ENCODE results near the gene MSI2.
"Not testable (repeated sequence)": the region's sequence is repeated elsewhere in the genome, so short reads cannot be mapped to it uniquely, and the experiment has no call there.

The MSI2 gene

DNA sequence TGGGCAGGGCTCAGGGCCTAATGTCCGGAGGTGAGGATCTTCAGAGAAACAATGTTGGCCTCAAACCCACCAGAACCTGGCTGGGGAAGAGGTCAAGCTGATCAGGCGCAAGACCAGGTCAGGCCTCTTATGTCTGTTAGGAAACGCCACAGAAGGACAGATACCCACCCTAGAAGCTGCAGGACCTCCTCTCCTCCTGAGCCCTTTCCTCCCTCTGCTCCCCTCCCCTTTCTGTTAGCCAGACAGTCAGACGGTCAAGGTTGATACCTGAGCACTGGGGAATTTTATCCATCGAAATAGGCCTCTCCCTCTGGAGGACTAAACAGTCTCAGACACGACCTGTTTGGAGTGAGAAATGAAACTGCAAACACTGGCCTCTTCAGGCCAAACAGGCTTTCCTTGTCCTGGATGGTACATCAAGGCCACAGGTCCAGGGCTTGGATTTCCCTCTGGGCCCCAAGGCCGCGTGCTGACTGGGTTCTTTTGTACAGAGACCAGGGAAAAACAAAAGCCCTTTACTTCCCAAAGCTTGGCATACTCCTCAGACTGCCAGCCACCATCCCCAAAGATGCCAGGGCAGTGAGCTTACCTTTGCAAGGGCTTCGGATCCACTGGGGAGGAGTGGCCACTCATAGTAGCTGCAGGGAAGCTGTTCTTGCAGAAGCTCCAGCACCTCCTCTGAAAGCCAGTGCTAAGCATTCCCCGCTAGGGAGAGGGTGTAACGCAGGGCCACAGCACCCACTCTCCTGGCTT is 353.0 kb downstream of the MSI2 start:
- DNase-seq: no peak

DNA sequence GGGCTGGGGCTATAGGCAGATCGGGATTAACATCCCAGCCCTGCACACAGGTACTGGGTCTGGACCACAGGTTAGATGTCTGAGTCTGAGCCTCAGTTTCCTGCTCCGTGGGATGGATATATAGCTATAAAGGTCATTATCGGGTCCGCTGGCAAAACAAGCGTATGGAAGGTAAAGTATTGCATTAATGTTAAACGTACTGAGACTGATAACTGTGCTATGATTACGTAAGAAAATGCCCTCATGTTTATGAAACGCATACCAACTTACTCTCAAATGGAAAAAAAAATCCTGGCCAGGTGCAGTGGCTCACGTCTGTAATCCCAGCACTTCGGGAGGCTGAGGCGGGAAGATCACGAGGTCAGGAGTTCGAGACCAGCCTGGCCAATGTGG is 353.6 kb downstream of the MSI2 start:
- no peak for DNase-seq

DNA sequence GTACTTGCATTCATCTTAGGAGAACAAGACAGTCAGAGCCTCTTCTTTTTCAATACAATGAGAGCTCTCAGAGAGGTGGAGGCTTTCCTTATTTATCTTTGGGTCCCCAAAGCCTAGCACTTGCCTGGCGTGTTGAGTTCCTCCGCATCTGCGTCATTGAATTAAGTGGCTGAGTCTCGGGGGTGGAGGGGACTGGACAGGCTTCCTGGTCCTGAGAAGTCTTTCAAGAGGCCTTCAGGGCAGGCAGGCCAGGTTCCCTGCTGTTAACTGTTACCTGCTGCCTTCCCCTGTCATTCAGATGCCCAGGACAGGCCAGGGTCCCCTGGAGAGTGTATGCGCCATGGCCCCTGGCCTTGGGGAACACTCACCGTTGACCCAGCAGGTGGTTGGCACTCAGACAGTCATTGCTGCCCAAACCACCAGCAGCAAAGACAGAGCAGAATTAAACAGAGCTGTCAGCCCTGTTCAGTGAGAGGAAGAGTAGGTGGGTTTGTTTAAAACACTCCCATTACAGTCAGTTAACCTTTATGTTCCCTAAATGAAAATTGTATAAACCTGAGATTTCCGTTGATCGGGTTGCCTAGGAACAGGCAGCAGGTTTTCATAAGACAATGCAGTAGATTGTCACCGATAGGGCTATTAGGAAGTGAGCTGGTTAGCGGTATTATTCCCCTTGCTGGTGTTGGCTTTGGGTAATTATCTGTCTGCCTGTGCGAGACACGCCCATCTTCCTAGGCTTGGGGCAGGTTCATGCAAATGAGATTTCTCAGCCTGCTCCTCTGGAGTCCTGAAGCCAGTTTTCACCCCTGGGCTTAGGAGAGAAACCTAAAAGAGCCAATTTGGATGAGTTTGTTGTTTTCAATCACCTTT is 356.1 kb downstream of the MSI2 start:
- peak; percentile 90 for DNase-seq

DNA sequence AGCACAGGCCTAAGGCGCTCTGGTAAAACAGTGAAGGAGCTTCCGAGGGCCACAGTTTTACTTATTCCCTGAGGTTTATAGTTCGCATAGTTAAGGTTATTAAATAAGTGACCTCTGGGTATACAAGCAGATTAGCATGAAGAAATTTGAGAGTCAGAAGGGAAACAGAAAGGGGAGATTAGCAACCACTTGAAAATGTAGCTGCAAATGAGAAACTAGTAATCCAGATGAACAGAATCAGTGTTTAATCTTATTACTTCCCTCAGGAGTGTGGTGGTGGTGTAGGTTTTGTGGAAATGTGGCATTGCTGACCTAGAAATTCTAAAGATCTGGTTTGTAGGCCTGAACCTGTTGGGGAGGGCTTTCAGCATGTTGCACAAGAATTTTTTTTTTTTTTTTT is 358.4 kb downstream of the MSI2 start:
- no peak for DNase-seq

DNA sequence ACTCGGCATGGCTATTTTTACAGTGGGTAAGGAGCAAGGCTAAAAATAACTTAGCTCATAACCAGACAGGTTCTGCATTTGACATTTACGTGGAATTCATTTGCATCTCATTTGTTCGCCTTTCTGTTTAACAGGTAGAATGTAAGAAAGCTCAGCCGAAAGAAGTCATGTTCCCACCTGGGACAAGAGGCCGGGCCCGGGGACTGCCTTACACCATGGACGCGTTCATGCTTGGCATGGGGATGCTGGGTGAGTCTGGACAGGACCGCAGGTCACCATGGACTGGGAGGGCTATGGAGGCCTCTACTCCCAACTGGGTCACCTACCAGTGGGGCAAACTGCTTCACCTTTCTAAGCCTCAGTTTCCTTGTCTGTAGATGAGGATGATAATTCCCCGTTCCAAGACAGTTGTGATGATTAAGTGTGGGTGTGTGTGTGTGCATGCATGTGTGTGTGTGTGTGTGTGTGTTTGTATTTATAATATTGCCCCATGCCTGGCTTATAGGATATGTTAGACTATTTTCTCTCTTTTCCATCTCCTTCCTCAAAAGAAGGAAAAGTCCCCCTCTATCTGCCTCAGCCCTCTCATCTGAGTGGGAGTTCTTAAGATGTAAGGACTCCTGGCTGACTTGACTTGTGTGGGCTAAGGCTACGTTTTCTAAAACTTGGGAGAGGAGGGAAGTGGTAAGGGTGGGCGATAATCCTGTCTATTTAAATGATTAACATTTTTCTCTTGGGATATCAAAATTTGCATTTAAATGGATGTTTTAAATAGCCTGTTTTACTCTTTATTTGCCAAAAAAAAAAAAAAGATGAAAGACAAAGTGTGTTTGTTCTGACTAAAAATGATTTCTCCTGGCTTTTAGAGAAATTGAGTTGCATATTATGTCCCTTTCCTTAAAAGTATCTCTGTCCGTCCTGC is 359.8 kb downstream of the MSI2 start:
- DNase-seq: no peak

DNA sequence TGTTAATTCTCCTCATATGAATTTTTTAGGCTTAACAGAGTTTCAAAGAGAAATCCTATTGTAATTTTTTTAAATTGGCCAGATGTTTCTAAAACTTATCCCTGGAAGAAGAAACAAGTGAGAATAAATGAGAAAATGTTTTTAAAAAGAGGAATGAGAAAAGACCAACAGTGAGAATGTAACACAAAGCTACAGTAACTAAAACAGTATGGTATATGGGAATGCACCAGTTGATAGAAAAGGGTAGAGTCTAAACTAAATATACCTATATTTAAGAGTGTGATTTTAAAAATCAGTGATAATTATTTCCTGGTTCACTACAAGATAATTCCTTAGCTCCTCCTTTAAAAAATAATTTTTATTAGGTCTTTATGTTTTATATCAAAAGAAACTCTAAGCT is 360.9 kb downstream of the MSI2 start:
- no peak for DNase-seq

DNA sequence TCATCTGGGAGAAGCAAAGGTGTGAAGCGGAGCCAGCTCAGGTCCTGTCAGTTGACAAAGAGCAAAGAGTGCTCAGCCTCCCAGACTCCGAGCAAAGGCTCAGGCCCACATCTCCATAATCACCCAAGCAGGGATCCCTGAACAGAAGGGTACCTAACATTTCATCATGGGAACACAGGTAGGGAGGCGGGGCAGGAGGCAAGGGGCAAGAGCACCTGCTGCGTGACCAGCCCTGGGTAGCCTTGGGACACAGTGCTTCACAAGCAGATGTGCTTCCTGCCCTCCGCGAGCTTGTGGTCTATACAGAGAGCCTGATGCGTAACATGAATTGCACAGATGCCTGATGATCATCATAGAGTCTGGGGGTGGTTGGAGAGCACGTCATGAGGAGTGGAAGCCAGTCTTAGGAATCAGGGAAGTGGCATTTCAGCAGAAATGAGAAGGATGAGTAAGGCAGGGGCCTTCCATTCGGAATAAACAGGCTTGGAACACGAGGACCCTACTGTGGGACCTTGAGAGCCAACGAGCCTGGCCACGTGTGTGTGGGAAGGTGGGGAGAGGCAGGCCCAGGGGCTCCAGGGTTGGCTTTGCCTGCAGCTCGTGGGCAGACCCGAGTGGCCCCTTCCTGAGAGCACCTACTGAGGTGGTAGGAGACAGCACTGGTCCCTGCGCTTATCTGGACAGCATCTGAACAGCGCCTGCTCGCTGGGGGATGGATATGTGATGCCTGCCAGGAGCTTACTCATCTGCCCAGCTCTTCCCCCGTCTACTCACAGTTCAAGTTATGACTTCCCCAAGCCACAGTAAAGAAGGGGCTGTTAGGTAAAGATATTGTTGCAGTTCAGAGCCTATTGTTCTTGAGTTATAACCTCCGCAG is 363.0 kb downstream of the MSI2 start:
- no peak for DNase-seq

DNA sequence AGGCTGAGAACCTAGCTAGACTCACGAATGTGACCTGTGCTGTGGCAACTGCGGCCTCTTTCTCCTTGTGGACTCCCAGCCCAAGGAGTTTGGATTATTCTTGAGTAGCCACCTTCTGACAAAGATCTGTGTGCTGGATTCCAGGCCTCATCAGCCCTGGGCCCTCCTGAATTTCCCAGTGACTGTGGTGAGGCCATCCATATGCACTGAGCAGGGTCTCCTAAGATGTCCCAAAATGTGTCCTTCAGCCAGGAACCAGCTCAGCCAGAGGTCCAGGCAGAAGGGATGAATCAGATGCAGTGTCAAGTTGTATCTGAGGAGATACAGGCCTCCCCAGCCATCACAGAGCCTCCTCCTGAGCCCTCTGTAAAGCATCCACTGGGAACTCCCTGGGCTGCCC is 364.3 kb downstream of the MSI2 start:
- DNase-seq: no peak

DNA sequence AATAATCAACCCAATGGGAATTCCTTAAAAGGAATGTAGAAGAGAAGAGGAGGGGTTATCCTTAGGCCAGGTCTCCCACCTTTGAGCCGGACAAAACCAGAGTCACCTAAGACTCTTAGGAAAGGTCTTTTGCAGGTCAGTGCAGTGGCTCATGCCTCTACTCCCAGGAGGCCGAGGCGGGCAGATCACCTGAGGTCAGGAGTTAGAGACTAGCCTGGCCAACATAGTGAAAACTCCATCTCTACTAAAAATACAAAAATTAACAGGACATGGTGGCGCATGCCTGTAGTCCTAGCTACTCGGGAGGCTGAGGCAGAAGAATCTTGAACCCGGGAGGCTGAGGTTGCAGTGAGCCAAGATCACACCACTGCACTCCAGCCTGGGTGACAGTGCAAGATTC is 365.5 kb downstream of the MSI2 start:
- DNase-seq: not testable (repeated sequence)

DNA sequence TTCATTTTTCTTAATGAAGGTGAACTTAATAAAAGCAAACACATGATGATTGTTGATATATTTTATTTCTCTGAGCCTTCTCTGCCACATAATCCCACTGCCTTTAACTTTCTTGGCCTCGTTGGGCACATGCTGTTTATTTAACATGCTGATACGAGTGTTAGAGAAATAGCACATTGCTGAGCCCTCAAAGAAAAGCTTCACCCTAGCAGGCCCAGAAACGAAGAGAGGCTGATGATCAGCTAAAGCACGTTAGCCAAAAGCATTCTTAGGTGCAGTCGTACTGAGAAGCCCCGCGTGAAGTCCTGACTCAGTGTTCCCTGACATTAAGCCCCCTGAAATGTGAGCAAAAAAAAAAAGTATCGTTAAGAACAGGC is 366.0 kb downstream of the MSI2 start:
- DNase-seq: no peak

DNA sequence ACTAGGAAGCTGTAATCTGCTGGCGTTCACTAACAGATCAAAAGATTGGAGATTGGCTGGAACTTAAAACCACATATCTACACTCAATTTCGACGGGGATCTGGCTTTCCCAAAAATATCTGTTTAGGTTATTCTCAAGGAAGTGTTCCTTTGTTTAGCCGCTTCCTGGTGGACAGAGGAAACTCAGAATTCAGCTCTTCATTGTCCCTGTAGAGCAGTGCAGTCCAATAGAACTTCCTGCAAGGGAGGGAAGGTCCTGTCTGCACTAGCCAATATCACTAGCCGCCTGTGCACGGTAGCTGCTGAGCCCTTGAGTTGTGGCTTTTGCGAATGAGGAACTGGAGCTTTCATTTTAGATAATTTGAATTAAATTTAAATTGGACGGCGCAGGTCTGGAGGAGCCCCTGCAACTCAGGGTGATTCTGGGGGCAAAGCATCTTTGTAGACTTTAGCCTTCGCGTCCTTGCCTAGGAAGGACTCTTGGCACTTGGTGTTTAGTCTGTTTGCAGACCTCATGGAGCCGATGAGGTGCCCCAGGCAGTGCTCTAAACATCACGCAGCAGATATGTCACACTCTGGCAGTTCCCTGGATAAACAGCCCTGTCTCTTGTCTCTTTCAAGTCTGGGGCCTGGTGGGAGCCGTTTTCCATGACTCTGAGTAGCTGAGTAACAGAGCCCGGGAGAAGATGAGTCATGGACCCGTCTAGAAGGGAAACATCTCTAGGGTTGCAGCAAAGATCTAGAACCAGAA is 366.5 kb downstream of the MSI2 start:
- DNase-seq: no peak

DNA sequence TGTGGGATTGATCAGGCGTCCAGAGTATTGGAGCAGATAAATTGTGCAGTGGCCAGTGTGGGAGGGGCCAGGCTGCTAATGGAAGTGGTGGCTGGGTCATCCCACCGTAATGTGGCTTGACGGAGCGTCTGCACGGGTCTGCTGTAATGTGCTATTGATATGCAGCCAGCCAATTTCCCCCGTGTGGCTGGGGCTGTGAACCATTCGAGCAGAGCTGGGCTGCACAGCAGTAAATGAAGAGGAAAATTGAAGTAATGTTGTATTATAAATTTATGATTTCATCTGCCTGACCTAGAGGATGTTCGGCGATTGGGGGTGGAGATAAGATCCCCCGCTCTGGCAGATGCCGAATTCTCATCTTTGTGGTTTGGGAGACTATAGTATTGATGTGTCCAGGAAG is 367.3 kb downstream of the MSI2 start:
- no peak for DNase-seq

DNA sequence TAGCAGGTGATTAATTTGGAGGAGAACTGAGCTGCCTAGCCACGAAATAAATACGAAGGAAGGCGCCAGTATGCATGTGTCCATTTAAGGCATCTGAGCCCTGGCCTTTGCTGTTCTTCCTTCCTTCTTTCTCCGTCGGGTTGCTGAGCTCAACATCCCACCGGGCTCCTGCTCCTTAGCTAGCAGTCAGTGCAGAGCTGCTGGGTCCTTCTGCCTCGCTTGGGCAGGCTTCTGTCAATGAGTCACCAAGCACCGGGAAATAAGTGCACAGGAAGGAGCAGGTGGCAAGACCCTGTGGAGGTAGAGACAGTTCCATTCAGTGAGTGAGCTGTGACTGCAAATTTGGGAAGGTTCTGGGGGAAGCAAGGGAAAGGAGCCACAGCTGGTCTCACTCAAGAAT is 368.1 kb downstream of the MSI2 start:
- no peak for DNase-seq

DNA sequence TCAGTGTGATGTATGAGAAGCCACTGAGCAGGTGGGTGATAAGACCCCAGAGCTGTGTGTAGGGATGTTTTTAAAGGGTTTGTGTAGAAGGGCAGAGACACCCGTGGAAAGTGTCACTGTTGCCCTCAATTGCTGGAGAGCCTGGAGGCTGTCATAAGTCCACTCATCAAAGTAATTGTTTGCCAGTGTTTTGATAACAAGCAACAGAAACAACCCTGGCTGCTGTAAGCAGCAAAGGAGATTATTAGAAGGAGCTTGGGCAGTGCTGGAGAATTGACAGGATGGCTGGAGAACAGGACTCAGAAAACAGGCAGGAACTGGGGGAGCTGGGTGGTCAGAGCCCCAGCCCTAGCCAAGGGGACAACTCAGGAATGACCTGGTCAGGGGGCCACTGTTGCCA is 369.2 kb downstream of the MSI2 start:
- no peak for DNase-seq

DNA sequence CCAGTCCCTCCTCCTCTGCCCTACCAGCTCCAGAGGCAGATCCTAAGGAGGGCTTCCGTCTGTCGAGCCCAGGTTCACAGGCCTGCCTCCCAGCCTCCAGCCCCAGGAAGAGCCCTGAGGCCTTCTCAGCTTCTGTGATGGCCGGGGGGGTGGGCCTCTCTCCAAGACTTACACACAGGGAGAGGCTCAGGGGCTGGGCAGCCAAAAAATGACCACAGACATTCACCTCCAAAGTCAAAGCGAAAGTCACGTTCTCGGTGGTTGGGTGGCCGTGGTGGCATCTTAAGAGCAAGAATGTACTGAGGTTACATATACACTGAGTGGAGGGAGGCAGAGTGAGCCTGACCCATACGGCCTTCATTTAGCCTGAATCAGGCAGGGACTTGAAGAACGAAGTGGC is 369.6 kb downstream of the MSI2 start:
- DNase-seq: no peak

DNA sequence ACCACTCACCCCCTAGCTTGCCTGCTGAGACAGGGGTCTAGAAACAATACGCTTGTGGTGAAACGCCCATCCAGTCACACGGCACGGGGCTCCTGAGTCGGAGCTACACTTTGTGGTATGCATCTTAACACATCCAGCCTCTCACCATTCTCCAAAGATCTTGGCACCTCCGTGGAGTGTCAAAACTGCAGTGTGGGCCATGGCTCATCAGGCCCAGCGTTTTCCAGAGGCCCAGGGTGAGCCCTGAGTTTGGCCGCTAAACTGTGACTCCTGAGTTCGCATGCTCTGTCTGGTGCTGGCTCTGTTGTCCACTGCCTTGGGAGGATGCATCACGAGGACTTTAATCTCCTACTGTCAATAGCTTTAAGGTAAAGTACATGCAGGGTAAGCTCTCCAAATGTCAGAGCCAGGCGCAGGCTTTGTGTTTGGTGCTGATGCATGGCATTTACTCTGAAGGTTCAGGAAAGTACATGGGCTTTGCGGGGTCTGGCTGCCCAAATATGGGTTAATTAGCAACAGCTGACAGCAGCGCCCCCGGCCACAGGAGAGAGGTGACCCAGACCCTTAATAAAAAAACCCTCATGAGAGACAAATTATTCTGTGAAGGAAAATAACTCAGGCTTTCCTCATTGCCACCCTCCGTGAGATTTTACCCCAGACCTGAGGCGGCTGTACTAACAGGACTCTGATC is 370.3 kb downstream of the MSI2 start:
- DNase-seq: no peak

DNA sequence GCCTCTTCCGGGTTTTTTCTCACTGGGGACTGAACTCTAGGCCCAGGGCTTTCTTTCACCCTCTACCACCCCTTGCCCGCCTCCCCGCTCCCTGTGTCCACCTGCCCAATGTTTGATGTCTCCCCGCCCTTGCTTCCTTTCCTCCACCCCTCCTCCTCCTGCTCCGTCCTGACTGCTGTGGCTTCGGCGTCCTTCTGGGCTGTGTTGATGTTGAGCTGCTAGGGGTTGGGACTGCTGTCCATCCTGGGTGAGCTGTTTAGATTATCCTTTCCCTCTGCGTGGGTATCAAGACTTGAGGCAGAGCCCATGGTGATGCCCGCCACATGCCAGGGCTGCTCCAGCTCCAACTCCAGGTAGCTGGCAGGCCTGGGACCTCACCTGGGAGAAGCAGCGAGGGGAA is 371.3 kb downstream of the MSI2 start:
- no peak for DNase-seq

DNA sequence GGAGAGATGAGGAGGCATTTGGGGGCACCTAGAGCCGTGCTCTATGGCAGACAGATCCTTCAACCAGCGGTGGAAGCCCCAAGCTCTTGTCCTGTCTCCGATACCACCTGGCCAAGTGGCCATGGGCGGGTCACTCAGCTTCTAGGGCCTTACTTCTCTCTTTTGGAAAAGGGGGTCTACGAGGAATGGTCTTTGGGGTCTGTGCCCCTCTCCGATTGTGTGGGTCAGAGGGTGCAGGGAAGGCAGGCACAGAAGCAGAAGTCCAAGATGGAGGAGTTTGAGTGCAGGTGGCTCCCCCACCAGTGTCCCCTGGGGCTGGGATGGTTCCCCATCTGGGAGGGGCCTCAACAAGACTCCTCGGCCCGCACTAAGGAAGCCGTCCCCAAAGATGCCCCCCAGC is 372.1 kb downstream of the MSI2 start:
- DNase-seq: no peak

DNA sequence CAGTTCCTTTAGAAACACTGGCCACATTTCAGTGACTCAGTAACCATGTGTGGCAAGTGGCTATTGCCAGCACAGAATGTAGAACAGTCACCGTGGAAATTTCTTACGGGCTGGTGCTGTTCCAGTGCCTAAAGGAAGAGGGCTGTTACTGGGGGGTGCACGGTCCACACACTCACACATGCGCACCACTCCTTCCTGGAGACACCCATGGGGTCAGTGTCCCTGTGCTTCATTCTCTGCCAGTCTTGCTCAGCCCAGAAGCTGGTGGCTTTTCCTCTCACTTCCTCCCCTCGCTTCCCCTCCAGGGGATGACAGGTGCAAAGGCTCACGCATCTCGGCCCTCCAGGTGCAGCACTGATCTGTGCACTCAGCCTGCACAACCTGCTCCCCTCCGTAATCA is 373.1 kb downstream of the MSI2 start:
- DNase-seq: no peak

DNA sequence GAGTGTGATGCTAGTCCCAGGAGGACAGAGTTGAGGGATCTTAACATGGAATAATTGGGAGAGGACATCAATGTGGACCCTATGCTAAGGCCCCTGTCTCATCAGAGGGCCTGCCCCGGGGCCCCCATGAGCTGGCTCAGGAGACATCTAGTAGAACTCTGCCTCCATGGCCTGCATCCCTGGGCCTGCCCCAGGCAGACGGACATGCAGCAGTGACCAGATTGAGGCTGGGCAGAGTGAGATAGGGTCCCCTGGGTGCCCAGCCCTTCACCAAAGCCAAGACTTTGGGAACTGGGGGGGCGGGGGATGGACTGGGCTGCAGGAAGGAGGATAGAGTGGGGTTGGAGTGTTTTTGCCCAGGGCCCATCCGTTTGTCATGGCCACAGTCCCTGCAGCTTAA is 373.6 kb downstream of the MSI2 start:
- DNase-seq: no peak

DNA sequence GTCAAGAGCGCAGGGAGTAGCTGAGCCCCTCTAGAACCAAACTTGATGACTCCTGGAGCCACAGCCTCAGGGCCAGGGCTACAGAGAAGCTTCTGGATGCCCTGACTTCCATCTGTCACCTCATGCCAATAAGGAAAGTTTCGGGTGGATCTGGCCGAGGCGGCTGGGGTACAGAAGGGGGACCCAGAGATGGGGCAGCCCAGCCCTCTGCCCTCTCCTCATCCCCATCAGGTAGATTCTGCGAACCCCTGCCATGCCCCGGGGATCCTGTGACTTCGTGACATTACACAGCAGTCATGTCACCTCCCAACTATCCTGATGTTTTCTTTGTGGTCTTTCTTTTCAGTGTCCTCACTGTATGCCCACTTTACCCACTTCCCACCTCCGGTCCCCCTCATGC is 374.4 kb downstream of the MSI2 start:
- DNase-seq: no peak

Data from NCI-H146 (cell line).